Measurements from ENCODE around the gene EID3.

EID3 gene

DNA sequence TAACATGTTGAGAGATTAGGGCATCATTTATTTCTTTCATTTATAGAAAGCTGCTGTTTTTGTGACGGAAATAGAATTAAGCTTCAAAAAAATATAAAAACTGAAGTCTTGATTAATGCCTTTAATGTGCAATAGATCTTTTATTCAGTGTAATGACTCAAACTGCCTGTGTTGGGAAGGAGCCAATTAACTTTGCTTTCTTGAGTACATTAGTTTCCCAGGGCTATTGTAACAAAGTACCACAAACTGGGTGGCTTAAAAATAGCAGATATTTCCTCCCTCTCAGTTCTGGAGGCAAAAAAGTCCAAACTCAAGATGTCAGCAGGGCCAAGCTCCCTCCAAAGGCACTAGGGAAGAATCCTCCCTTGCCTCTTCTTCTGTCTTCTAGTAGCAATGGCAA is 36.6 kb downstream of the EID3 start:
- DNase-seq = no peak

DNA sequence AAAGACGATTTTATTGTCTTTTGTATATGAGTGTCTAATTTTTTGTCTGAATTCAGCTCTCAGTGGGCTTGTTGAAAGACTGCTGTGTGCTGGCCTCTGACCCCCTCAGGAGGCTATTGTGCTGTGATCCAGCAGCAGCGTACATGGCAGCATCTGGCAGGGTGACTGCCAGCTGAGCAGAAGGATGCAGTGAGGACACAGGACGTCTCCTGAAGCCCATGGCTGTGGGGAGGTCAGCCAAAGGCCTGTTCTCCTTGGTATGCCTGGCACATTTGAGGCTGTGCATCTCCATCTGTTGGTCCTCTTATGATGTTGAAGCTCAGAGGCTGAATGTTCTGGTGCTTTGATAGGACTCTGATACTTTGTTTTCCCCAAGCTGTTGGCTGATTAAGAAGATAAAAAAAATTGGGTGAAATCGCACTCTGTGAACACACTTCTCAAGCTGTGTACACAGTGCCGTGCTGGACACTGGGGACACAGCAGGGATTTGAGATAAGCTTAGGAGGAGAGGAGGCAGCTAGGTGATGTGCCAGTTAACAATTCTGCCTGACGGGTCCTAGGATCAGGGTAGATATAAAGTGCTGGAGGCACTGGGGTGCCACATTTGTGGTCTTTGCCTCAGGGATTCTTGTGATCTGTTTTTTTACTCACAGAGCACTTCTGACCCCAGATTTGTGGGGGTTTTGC is 37.5 kb downstream of the EID3 start:
- DNase-seq = no peak

DNA sequence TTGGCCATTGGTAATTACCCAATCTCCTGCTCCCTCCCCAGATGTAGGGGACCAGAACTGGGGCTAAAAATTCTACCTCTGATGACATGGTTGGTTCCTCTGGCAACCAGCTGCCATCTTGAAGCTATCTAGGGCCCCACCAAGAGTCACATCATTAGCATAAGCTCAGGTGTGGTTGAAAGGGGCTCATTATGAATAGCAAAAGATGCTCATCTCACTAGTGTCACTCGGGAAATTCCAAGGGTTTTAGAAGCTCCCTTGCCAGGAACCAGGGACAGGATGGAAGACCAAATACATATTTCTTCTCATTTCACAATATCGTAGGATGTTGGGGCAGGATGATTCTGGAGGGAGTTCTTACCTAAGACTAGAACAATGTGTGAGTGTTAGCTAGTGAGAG is 38.6 kb downstream of the EID3 start:
- DNase-seq = no peak

DNA sequence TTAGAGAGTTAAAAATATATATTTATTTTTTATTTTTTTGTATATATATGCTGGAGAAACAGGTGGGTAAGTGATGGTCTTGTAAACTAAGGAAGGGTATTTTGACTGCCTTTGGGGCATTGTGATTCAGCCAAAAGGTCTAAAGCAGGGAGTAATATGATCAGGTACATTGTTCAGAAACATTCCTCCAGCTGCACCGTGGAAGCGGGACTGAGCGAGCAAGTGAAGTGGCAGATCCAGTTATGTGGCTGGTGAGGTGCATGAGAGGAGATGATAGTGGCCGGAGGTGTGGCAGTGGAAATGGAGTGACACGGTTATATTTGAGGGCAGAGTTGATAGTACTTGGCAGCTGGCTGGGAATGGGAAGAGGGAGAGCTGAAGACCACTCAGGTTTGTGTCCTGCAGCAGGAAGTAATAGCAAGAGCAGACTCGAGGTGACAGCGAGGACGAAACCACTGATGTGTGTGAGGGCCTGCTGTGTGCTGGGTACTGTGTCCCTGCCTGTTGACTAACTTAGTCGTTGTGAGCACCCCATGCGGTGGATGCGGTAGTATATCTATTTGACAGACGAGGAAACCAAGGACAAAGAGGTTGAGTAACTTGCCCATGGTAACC is 39.2 kb downstream of the EID3 start:
- no peak for DNase-seq

DNA sequence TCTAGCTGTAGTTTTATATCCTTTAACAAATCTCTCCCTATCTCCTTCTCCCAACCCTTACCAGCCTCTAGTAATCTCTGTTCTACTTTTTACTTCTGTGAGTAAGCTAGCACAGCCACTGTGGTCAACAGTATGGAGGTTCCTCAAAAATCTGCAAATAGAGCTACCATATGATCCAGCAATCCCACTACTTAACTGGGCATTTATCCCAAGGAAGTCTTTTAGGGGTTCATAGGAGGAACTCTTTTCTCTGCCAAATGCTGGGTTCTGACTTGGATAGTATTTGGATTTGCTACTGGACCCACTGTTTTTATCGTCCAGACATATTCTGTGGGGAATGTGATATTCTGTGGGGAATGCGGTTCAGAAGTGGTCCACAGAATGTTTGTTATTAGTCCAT is 41.1 kb downstream of the EID3 start:
- no peak for DNase-seq

- no peak for DNase-seq
These were observed 41.9 kb downstream of the EID3 start for GRCh38 chr12:104345234-104346066.

DNA sequence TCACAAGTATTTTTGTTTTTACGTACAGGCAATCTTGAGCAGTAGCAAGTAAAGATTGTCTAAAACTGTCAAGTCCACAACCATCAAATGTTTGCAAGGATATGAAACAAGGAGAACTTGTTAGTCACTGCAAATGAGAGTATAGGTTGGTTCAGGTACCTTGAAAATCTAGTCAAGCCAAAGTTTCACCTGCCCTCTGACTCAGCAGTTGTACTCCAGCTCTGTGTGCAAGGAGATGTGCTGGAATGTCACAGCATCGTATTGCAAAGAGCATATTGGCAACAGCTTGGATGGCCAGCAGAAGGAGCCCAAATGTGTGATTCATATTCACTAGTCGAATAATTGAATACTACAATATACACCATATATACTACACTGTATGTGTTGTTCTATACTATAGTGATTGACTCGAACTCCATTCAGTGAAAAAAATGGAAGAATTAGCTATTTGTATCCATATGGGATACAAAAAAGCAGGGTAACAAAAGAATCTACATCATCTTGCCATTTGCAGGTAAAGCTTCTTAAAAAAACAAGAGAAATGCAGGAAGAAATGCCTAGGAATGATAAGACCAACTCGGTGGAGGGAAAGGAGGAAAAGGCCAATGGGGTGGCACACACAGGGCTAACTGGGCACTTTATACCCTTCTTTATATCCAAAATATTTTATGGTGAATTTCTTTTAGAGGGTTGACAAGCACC is 44.0 kb downstream of the EID3 start:
- DNase-seq = no peak

- no peak for DNase-seq
These were observed 44.9 kb downstream of the EID3 start for GRCh38 chr12:104348283-104348993.

DNA sequence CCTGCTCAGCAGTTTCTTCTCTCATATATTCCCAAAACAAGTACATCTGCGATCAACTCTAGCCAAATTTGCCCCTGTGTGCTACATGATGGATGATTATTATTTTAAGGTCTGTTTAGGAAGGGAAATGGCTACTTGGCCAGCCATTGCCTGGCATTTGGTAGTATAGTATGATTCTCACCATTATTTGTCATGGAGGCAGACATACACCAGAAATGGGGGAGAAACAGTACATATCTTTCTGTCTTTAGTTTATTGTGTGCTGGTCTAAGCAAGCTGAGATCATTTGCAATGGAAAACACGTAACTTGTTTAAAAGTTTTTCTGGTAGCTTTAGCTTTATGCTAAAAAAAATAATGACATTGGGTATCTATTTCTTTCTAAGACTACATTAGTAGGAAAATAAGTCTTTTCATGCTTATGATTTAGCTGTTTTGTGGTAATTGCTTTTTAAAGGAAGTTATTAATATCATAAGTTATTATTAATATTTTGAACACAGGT is 45.5 kb downstream of the EID3 start:
- no peak for DNase-seq

- DNase-seq = no peak
These were observed 46.9 kb downstream of the EID3 start for GRCh38 chr12:104350211-104351056.

GRCh38 chr12:104351057-104351983 is 47.8 kb downstream of the EID3 start:
- DNase-seq = no peak

GRCh38 chr12:104352106-104352713 is 48.7 kb downstream of the EID3 start:
- DNase-seq = no peak

- no peak for DNase-seq
These were observed 49.8 kb downstream of the EID3 start for GRCh38 chr12:104353012-104353981.

- DNase-seq = no peak
These were observed 50.8 kb downstream of the EID3 start for GRCh38 chr12:104354167-104354867.
